Measurements from ENCODE around the gene GABPB1. TPM values are rescaled to one million over a fixed set of nuclear protein-coding genes. Genes with fewer than 3 reads are reported as not detected.

Gene GABPB1
- total RNA-seq, 1 donor from 2014 or later: 28.2 TPM

- H3K27ac ChIP-seq (ENCODE audit: low read depth, low read length): no peak overlapping the region
- H3K4me3 ChIP-seq (ENCODE audit: low read length in 3 of 3): no peak overlapping the region
- H3K36me3 ChIP-seq (ENCODE audit: control insufficient read depth in 3 of 3, insufficient read depth in 3 of 3, low read length in 3 of 3): peaks cover 4 to 26% (median 8%) of the 10 kb centered on the region in 3 donors
- no peaks in the 10 kb centered on the region for H3K27me3 ChIP-seq (ENCODE audit: control insufficient read depth in 3 of 3, insufficient read depth in 3 of 3, low read length in 3 of 3)
- H3K9ac ChIP-seq (ENCODE audit: low read depth in 1 of 3, low read length in 3 of 3): no peak overlapping the region
- H3K4me1 ChIP-seq (ENCODE audit: control insufficient read depth in 3 of 3, insufficient read depth in 3 of 3, low read length in 3 of 3): no peaks in the 10 kb centered on the region
- H3K9me3 ChIP-seq (ENCODE audit: control insufficient read depth in 3 of 3, low read length in 3 of 3): no peaks in the 10 kb centered on the region
These were observed 65.2 kb downstream of the GABPB1 start for GRCh38 chr15:50289749-50290148.

DNA sequence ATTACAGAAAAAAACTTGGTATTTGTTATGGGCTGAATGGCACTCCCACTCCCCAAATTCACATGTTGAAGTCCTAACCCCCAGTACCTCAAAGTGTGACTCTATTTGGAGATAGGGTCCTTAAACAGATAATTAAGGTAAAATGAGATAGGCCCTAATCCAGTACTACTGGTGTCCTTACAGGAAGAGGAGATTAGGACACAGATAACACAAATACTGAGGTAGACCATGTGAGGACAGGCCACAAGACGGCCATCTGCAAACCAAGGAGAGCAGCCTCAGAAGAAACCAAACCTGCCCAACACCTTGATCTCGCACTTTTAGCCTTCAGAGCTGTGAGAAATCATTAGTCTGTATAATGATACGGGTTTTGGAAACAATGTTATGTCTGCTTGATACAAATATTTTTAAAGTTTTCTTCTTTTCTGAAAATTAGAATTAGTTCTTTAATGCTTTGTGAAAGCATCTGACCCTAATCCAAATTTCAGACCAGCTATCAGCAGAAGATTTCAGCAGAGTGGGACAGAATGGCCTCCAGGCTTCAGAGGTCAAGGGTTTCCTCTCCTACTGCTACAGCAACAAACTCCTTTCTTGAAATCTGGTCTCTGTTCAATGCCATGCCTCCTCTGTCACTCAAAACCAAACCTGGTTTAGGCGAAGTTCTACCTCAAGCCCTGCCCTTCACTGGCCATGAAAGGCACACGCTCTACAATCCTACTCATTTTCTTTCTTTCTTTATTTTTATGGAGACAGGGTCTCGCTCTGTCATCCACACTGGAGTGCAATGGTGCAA lies 67.5 kb downstream of the GABPB1 start:
- Histone ChIP-seq H3K27me3 (ENCODE audit: control insufficient read depth in 3 of 3, insufficient read depth in 3 of 3, low read length in 3 of 3) (no peaks in the 10 kb centered on the region), H3K4me3 (ENCODE audit: low read length in 3 of 3) (no peak overlapping the region), H3K36me3 (ENCODE audit: control insufficient read depth in 3 of 3, insufficient read depth in 3 of 3, low read length in 3 of 3) (peaks cover 4 to 28% (median 8%) of the 10 kb centered on the region in 3 donors), H3K27ac (ENCODE audit: low read depth, low read length) (no peak overlapping the region), H3K9me3 (ENCODE audit: control insufficient read depth in 3 of 3, low read length in 3 of 3) (no peaks in the 10 kb centered on the region), H3K9ac (ENCODE audit: low read depth in 1 of 3, low read length in 3 of 3) (no peak overlapping the region), H3K4me1 (ENCODE audit: control insufficient read depth in 3 of 3, insufficient read depth in 3 of 3, low read length in 3 of 3) (no peaks in the 10 kb centered on the region)

DNA sequence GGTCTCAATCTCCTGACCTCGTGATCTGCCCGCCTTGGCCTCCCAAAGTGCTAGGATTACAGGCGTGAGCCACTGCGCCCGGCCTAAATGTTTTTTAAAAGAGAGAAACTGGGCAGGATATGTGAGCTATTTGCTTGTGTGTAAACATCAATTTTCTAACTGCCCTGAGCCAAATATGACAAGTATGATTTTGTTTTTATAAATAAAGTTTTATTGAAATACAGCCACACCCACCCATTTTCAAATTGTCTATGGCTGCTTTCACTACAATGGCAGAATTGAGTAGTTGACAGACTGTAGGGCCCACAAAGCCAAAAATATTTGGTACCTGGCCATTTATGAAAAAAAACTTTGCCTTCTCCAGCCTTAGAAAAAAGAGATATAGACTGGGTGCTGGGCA lies 73.6 kb downstream of the GABPB1 start:
- no peak overlapping the region for H3K4me3 ChIP-seq (ENCODE audit: low read length in 3 of 3)
- no peak overlapping the region for H3K27ac ChIP-seq (ENCODE audit: low read depth, low read length)
- H3K9ac ChIP-seq (ENCODE audit: low read depth in 1 of 3, low read length in 3 of 3): no peak overlapping the region
- no peaks in the 10 kb centered on the region for H3K9me3 ChIP-seq (ENCODE audit: control insufficient read depth in 3 of 3, low read length in 3 of 3)
- no peaks in the 10 kb centered on the region for H3K4me1 ChIP-seq (ENCODE audit: control insufficient read depth in 3 of 3, insufficient read depth in 3 of 3, low read length in 3 of 3)
- no peaks in the 10 kb centered on the region for H3K27me3 ChIP-seq (ENCODE audit: control insufficient read depth in 3 of 3, insufficient read depth in 3 of 3, low read length in 3 of 3)
- H3K36me3 ChIP-seq (ENCODE audit: control insufficient read depth in 3 of 3, insufficient read depth in 3 of 3, low read length in 3 of 3): peaks cover 0 to 21% (median 0%) of the 10 kb centered on the region in 3 donors

- Histone ChIP-seq H3K4me1 (ENCODE audit: control insufficient read depth in 3 of 3, insufficient read depth in 3 of 3, low read length in 3 of 3) (no peaks in the 10 kb centered on the region), H3K27me3 (ENCODE audit: control insufficient read depth in 3 of 3, insufficient read depth in 3 of 3, low read length in 3 of 3) (no peaks in the 10 kb centered on the region), H3K4me3 (ENCODE audit: low read length in 3 of 3) (no peak overlapping the region), H3K9ac (ENCODE audit: low read depth in 1 of 3, low read length in 3 of 3) (no peak overlapping the region), H3K27ac (ENCODE audit: low read depth, low read length) (no peak overlapping the region), H3K36me3 (ENCODE audit: control insufficient read depth in 3 of 3, insufficient read depth in 3 of 3, low read length in 3 of 3) (peaks cover 0 to 14% (median 0%) of the 10 kb centered on the region in 3 donors), H3K9me3 (ENCODE audit: control insufficient read depth in 3 of 3, low read length in 3 of 3) (no peaks in the 10 kb centered on the region)
These were observed 74.7 kb downstream of the GABPB1 start for GRCh38 chr15:50280271-50280670.

DNA sequence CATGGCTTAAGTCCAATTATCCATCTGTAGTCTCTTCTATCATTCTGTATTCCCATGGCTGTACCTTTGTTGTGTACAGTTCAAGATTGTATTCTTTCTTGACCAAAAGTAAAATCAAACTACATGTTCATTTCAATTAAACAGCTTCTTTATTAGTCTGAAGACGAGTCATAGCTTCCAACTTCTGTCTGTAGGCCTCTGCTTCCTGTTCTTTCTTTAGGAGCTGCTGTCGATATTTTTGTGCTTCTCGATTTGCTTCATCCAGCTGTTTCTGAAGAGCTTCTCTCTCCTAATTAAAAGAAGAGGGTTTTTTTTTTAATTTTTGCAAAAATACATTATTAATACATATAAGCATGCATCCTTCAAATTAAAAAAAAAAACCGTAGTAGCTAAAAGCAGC lies 76.5 kb downstream of the GABPB1 start:
- Histone ChIP-seq H3K27ac (ENCODE audit: low read depth, low read length) (no peak overlapping the region), H3K4me3 (ENCODE audit: low read length in 3 of 3) (no peak overlapping the region), H3K36me3 (ENCODE audit: control insufficient read depth in 3 of 3, insufficient read depth in 3 of 3, low read length in 3 of 3) (peaks cover 0 to 9% (median 0%) of the 10 kb centered on the region in 3 donors), H3K9ac (ENCODE audit: low read depth in 1 of 3, low read length in 3 of 3) (no peak overlapping the region), H3K4me1 (ENCODE audit: control insufficient read depth in 3 of 3, insufficient read depth in 3 of 3, low read length in 3 of 3) (no peaks in the 10 kb centered on the region), H3K9me3 (ENCODE audit: control insufficient read depth in 3 of 3, low read length in 3 of 3) (no peaks in the 10 kb centered on the region), H3K27me3 (ENCODE audit: control insufficient read depth in 3 of 3, insufficient read depth in 3 of 3, low read length in 3 of 3) (no peaks in the 10 kb centered on the region)

GRCh38 chr15:50277370-50277769 lies 77.6 kb downstream of the GABPB1 start:
- Histone ChIP-seq H3K4me3 (ENCODE audit: low read length in 3 of 3) (no peak overlapping the region), H3K4me1 (ENCODE audit: control insufficient read depth in 3 of 3, insufficient read depth in 3 of 3, low read length in 3 of 3) (no peaks in the 10 kb centered on the region), H3K9ac (ENCODE audit: low read depth in 1 of 3, low read length in 3 of 3) (no peak overlapping the region), H3K9me3 (ENCODE audit: control insufficient read depth in 3 of 3, low read length in 3 of 3) (no peaks in the 10 kb centered on the region), H3K36me3 (ENCODE audit: control insufficient read depth in 3 of 3, insufficient read depth in 3 of 3, low read length in 3 of 3) (peaks cover 0 to 9% (median 0%) of the 10 kb centered on the region in 3 donors), H3K27ac (ENCODE audit: low read depth, low read length) (no peak overlapping the region), H3K27me3 (ENCODE audit: control insufficient read depth in 3 of 3, insufficient read depth in 3 of 3, low read length in 3 of 3) (no peaks in the 10 kb centered on the region)

GRCh38 chr15:50275908-50276307 lies 79.1 kb downstream of the GABPB1 start:
- H3K27me3 ChIP-seq (ENCODE audit: control insufficient read depth in 3 of 3, insufficient read depth in 3 of 3, low read length in 3 of 3): no peaks in the 10 kb centered on the region
- H3K9me3 ChIP-seq (ENCODE audit: control insufficient read depth in 3 of 3, low read length in 3 of 3): no peaks in the 10 kb centered on the region
- H3K27ac ChIP-seq (ENCODE audit: low read depth, low read length): no peak overlapping the region
- no peaks in the 10 kb centered on the region for H3K4me1 ChIP-seq (ENCODE audit: control insufficient read depth in 3 of 3, insufficient read depth in 3 of 3, low read length in 3 of 3)
- H3K9ac ChIP-seq (ENCODE audit: low read depth in 1 of 3, low read length in 3 of 3): no peak overlapping the region
- H3K4me3 ChIP-seq (ENCODE audit: low read length in 3 of 3): no peak overlapping the region
- peaks cover 0 to 9% (median 0%) of the 10 kb centered on the region in 3 donors for H3K36me3 ChIP-seq (ENCODE audit: control insufficient read depth in 3 of 3, insufficient read depth in 3 of 3, low read length in 3 of 3)

- no peaks in the 10 kb centered on the region for H3K9me3 ChIP-seq (ENCODE audit: control insufficient read depth in 3 of 3, low read length in 3 of 3)
- H3K4me3 ChIP-seq (ENCODE audit: low read length in 3 of 3): no peak overlapping the region
- H3K9ac ChIP-seq (ENCODE audit: low read depth in 1 of 3, low read length in 3 of 3): no peak overlapping the region
- peaks cover 0 to 9% (median 0%) of the 10 kb centered on the region in 3 donors for H3K36me3 ChIP-seq (ENCODE audit: control insufficient read depth in 3 of 3, insufficient read depth in 3 of 3, low read length in 3 of 3)
- no peaks in the 10 kb centered on the region for H3K27me3 ChIP-seq (ENCODE audit: control insufficient read depth in 3 of 3, insufficient read depth in 3 of 3, low read length in 3 of 3)
- H3K27ac ChIP-seq (ENCODE audit: low read depth, low read length): no peak overlapping the region
- H3K4me1 ChIP-seq (ENCODE audit: control insufficient read depth in 3 of 3, insufficient read depth in 3 of 3, low read length in 3 of 3): no peaks in the 10 kb centered on the region
These were observed 79.9 kb downstream of the GABPB1 start for GRCh38 chr15:50275091-50275490.

GRCh38 chr15:50267577-50267976 lies 87.4 kb downstream of the GABPB1 start:
- H3K36me3 ChIP-seq (ENCODE audit: control insufficient read depth in 3 of 3, insufficient read depth in 3 of 3, low read length in 3 of 3): no peaks in the 10 kb centered on the region
- H3K4me3 ChIP-seq (ENCODE audit: low read length in 3 of 3): no peak overlapping the region
- H3K4me1 ChIP-seq (ENCODE audit: control insufficient read depth in 3 of 3, insufficient read depth in 3 of 3, low read length in 3 of 3): no peaks in the 10 kb centered on the region
- no peak overlapping the region for H3K27ac ChIP-seq (ENCODE audit: low read depth, low read length)
- no peak overlapping the region for H3K9ac ChIP-seq (ENCODE audit: low read depth in 1 of 3, low read length in 3 of 3)
- no peaks in the 10 kb centered on the region for H3K9me3 ChIP-seq (ENCODE audit: control insufficient read depth in 3 of 3, low read length in 3 of 3)
- H3K27me3 ChIP-seq (ENCODE audit: control insufficient read depth in 3 of 3, insufficient read depth in 3 of 3, low read length in 3 of 3): no peaks in the 10 kb centered on the region

DNA sequence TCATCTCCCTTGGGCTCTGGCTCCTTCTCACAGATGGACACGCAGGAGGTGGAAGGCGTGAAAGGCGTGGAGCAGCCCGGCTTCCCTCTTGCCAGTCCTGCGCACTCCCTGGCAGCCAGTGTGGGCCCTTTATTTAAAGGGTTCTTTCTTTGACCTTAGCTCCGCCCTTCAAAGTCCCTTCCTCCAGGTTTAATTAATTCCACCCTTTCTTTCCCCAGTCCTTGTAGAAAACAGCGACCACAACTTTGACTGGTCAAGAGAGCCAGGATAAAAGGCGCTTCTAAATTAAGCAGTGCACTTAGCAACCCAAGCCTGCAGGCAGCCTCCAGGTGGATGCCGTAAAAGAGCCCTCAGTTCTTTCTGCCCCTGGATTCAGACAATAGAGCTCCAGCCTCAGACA lies 89.4 kb downstream of the GABPB1 start, which contains the start of gene HDC:
Gene HDC, minus strand, starts transcription at position 107 of the 400 bp plus-strand sequence. Its CDS starts 103 bp downstream, at position 4.
- H3K9me3 ChIP-seq (ENCODE audit: control insufficient read depth in 3 of 3, low read length in 3 of 3): no peaks in the 10 kb centered on the region
- no peaks in the 10 kb centered on the region for H3K36me3 ChIP-seq (ENCODE audit: control insufficient read depth in 3 of 3, insufficient read depth in 3 of 3, low read length in 3 of 3)
- no peak within 1 kb of the TSS for H3K27ac ChIP-seq (ENCODE audit: low read depth, low read length)
- no peaks in the 10 kb centered on the region for H3K4me1 ChIP-seq (ENCODE audit: control insufficient read depth in 3 of 3, insufficient read depth in 3 of 3, low read length in 3 of 3)
- no peak within 1 kb of the TSS for H3K9ac ChIP-seq (ENCODE audit: low read depth in 1 of 3, low read length in 3 of 3)
- H3K27me3 ChIP-seq (ENCODE audit: control insufficient read depth in 3 of 3, insufficient read depth in 3 of 3, low read length in 3 of 3): no peaks in the 10 kb centered on the region
- H3K4me3 ChIP-seq (ENCODE audit: low read length in 3 of 3): no peak within 1 kb of the TSS

Data from skeletal muscle tissue (tissue), 4 donors.